HAP-1 (cell line): ENCODE measurements around the gene OR1I1.
A peak's percentile ranks its signal among the peaks of the same experiment; 100 is the strongest.

Experiments used
- DNase-seq, 2 experiments: peaks; one replicate each; pipeline ENCODE4 v3.0.0-alpha.2; 2016 to 2020; ENCODE audit warnings: low spot score in 2 of 2
- H3K27me3 ChIP-seq: fragments of 250-450 bp; sonication (Bioruptor Pico); 2 replicates; pipeline ENCODE4 v1.5.1; 2020; ENCODE audit warnings: low read depth, mild to moderate bottlenecking, moderate library complexity
- H3K36me3 ChIP-seq: fragments of 250-450 bp; sonication (Bioruptor Pico); replicated peaks from 2 replicates; pipeline ENCODE4 v1.5.1; 2020; ENCODE audit warnings: mild to moderate bottlenecking
- H3K4me1 ChIP-seq: fragments of 250-450 bp; sonication (Bioruptor Pico); 2 replicates; pipeline ENCODE4 v1.5.1; 2020; ENCODE audit warnings: mild to moderate bottlenecking
- H3K4me3 ChIP-seq: fragments of 250-450 bp; sonication (Bioruptor Pico); 2 replicates; pipeline ENCODE4 v1.5.1; 2020; ENCODE audit warnings: mild to moderate bottlenecking, moderate library complexity
- H3K9me3 ChIP-seq: fragments of 250-450 bp; sonication (Bioruptor Pico); 2 replicates; pipeline ENCODE4 v1.5.1; 2020; ENCODE audit warnings: mild to moderate bottlenecking, moderate library complexity
- in situ Hi-C: fragments of 300-500 bp; cut with MboI; formaldehyde crosslinking; loops from 3 replicates; pipeline ENCODE4 v1.14.3; 2020; ENCODE audit warnings: low sequenced_read_pairs, inconsistent platforms, mixed read lengths

OR1I1 gene

GRCh38 chr19:15104411-15104810 lies 22.4 kb downstream of the OR1I1 start:
- Histone ChIP-seq H3K27me3 (no peaks in the 10 kb centered on the region), H3K4me3 (no peak overlapping the region), H3K36me3 (peaks cover 3% of the 10 kb centered on the region; the same call in 1 of the 2 replicates), H3K9me3 (peaks cover 24% of the 10 kb centered on the region), H3K4me1 (peaks cover 9% of the 10 kb centered on the region; the same call in 1 of the 2 replicates)
- in situ Hi-C loops = no loop called here
- no peak for DNase-seq

GRCh38 chr19:15105044-15105443 lies 23.0 kb downstream of the OR1I1 start:
- in situ Hi-C loops = no loop called here
- Histone ChIP-seq H3K36me3 (peaks cover 6% of the 10 kb centered on the region; the same call in 1 of the 2 replicates), H3K27me3 (no peaks in the 10 kb centered on the region), H3K9me3 (peaks cover 24% of the 10 kb centered on the region), H3K4me3 (no peak overlapping the region), H3K4me1 (peaks cover 9% of the 10 kb centered on the region; the same call in 1 of the 2 replicates)
- DNase-seq = no peak

- in situ Hi-C loops = no loop called here
- Histone ChIP-seq H3K27me3 (no peaks in the 10 kb centered on the region), H3K9me3 (peaks cover 19% of the 10 kb centered on the region), H3K4me1 (peaks cover 9% of the 10 kb centered on the region; the same call in 1 of the 2 replicates), H3K36me3 (peaks cover 29% of the 10 kb centered on the region), H3K4me3 (peak within 1 kb of the TSS; percentile 82)
- peak; percentile 64 to 71 for DNase-seq
Observed at GRCh38 chr19:15107061-15108010, 25.3 kb downstream of the OR1I1 start, which contains the start of gene SYDE1. SYDE1 (plus strand) TSS chr19:15107401; CDS start chr19:15107434, 33 bp downstream.

- Histone ChIP-seq H3K36me3 (peaks cover 39% of the 10 kb centered on the region), H3K27me3 (no peaks in the 10 kb centered on the region), H3K4me3 (peak overlapping the region; percentile 82), H3K9me3 (peaks cover 15% of the 10 kb centered on the region), H3K4me1 (peaks cover 9% of the 10 kb centered on the region; the same call in 1 of the 2 replicates)
- no peak for DNase-seq
- in situ Hi-C loops = no loop called here
Observed at GRCh38 chr19:15108145-15108844, 26.3 kb downstream of the OR1I1 start.

DNA sequence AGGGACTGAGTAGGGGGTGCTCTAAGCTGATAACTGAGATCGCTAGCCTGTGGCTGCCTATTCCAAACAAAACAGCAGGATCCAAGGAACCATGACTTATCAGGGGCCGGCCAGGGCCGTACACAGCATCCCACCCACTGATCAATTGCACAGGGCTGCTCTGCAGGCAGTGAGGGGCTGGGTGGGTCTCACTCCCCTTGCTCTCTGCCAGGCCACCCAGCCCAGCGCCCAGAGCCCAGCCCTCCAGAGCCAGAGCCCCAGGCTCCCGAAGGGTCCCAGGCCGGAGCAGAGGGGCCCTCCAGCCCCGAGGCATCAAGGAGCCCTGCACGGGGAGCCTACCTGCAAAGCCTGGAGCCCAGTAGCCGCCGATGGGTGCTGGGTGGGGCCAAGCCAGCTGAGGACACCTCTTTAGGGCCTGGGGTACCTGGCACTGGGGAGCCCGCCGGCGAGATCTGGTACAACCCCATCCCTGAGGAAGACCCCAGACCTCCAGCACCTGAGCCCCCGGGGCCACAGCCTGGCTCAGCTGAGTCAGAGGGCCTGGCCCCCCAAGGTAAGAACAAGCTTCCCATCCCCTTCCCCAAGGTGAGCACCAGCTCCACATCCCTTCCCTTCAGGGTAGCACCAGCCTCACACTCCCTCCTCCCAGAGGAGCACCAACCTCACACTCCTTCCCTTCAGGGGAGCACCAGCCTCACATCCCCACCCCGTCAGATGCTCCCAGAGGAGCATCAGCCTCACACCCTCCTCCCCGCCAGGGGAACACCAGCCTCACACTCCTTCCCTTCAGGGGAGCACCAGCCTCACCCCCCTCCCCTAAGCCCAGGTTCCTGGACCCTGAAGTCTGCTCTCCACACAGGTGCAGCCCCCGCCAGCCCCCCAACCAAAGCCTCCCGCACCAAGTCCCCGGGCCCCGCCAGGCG lies 27.1 kb downstream of the OR1I1 start:
- Histone ChIP-seq H3K4me3 (no peak overlapping the region), H3K4me1 (peaks cover 9% of the 10 kb centered on the region; the same call in 1 of the 2 replicates), H3K36me3 (peaks cover 47% of the 10 kb centered on the region), H3K27me3 (no peaks in the 10 kb centered on the region), H3K9me3 (peaks cover 6% of the 10 kb centered on the region)
- no peak for DNase-seq
- in situ Hi-C loops = no loop called here

DNA sequence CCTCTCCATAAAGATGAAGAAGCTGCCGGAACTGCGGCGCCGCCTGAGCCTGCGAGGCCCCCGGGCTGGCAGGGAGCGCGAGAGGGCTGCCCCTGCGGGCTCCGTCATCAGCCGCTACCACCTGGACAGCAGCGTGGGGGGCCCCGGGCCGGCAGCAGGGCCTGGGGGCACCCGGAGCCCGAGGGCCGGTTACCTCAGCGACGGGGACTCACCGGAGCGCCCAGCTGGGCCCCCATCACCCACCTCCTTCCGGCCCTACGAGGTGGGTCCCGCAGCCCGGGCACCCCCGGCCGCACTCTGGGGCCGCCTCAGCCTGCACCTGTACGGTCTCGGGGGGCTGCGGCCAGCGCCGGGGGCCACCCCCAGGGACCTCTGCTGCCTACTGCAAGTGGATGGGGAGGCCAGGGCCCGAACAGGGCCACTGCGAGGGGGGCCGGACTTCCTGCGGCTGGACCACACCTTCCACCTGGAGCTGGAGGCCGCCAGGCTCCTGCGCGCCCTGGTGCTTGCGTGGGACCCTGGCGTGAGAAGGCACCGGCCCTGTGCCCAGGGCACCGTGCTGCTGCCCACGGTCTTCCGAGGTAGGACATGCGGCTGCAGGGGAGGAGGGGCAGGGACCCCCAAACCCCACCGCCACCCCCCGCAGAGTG lies 27.9 kb downstream of the OR1I1 start:
- no peaks in the 10 kb centered on the region for H3K27me3 ChIP-seq
- H3K4me3 ChIP-seq = no peak overlapping the region
- no peaks in the 10 kb centered on the region for H3K9me3 ChIP-seq
- in situ Hi-C loops = no loop called here
- H3K36me3 ChIP-seq = peaks cover 52% of the 10 kb centered on the region
- H3K4me1 ChIP-seq = peaks cover 9% of the 10 kb centered on the region; the same call in 1 of the 2 replicates
- no peak for DNase-seq

- H3K27me3 ChIP-seq = no peaks in the 10 kb centered on the region
- in situ Hi-C loops = no loop called here
- no peak for DNase-seq
- no peaks in the 10 kb centered on the region for H3K9me3 ChIP-seq
- no peak overlapping the region for H3K4me3 ChIP-seq
- H3K4me1 ChIP-seq = peaks cover 9% of the 10 kb centered on the region; the same call in 1 of the 2 replicates
- peaks cover 56% of the 10 kb centered on the region for H3K36me3 ChIP-seq
Observed at GRCh38 chr19:15110418-15110815, 28.4 kb downstream of the OR1I1 start.

GRCh38 chr19:15111758-15112157 lies 29.7 kb downstream of the OR1I1 start:
- peaks cover 67% of the 10 kb centered on the region for H3K36me3 ChIP-seq
- in situ Hi-C loops = no loop called here
- H3K4me3 ChIP-seq = no peak overlapping the region
- peaks cover 6% of the 10 kb centered on the region; the same call in 1 of the 2 replicates for H3K4me1 ChIP-seq
- no peak for DNase-seq
- H3K27me3 ChIP-seq = no peaks in the 10 kb centered on the region
- H3K9me3 ChIP-seq = no peaks in the 10 kb centered on the region

DNA sequence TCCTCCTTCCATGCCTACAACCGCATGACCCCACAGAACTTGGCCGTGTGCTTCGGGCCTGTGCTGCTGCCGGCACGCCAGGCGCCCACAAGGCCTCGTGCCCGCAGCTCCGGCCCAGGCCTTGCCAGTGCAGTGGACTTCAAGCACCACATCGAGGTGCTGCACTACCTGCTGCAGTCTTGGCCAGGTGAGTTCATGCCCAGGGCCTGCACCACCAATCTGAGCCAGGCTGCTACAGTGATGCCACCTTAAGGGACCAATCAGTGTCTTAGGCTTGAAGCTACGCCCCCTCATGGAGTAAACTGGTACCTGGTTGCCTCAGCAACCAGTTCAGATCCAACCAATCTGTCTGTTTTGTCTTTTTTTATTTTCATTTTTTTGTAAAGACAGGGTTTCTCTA lies 30.4 kb downstream of the OR1I1 start:
- Histone ChIP-seq H3K4me3 (no peak overlapping the region), H3K4me1 (peaks cover 5% of the 10 kb centered on the region; the same call in 1 of the 2 replicates), H3K9me3 (no peaks in the 10 kb centered on the region), H3K36me3 (peaks cover 73% of the 10 kb centered on the region), H3K27me3 (no peaks in the 10 kb centered on the region)
- no peak for DNase-seq
- in situ Hi-C loops = no loop called here

GRCh38 chr19:15113245-15114152 lies 31.5 kb downstream of the OR1I1 start:
- Histone ChIP-seq H3K4me3 (no peak overlapping the region), H3K27me3 (no peaks in the 10 kb centered on the region), H3K9me3 (no peaks in the 10 kb centered on the region), H3K36me3 (peaks cover 84% of the 10 kb centered on the region), H3K4me1 (no peaks in the 10 kb centered on the region; the same call in 1 of the 2 replicates)
- in situ Hi-C loops = no loop called here
- no peak for DNase-seq

GRCh38 chr19:15114153-15114540 lies 32.1 kb downstream of the OR1I1 start:
- H3K9me3 ChIP-seq = no peaks in the 10 kb centered on the region
- peaks cover 91% of the 10 kb centered on the region for H3K36me3 ChIP-seq
- in situ Hi-C loops = no loop called here
- H3K27me3 ChIP-seq = no peaks in the 10 kb centered on the region
- no peak for DNase-seq
- no peaks in the 10 kb centered on the region for H3K4me1 ChIP-seq
- H3K4me3 ChIP-seq = no peak overlapping the region

DNA sequence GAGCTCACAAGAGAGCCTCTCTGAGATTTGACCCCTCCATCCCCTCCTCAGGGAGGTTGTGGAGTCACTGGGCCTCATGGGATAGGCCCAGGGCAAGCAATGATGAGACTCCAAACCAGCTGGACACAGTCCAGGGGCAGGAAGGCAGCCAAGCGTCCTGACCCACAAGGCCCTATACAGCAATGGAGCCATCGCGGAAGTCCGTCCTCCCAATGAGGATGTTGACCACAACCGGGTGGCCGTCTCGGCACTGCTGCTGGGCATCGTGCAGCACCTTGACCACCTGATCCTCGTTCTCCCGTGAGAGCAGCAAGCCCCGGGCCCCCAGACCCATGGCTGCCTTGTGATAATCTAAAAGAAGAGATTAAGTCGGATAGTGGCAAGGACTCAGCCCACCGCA lies 33.1 kb downstream of the OR1I1 start:
- H3K4me3 ChIP-seq = no peak overlapping the region
- DNase-seq = no peak
- no peaks in the 10 kb centered on the region for H3K27me3 ChIP-seq
- H3K4me1 ChIP-seq = no peaks in the 10 kb centered on the region
- no peaks in the 10 kb centered on the region for H3K9me3 ChIP-seq
- in situ Hi-C loops = no loop called here
- H3K36me3 ChIP-seq = peaks cover 94% of the 10 kb centered on the region
